ENCODE data around the gene ROR2.

- TF ChIP-seq YY1 (IDR thresholded peaks at IDR 0.05) (no peak), CTCF (IDR thresholded peaks at IDR 0.05; ENCODE audit: low read depth, low read length, missing input control) (no peak), EGR1 (IDR thresholded peaks at IDR 0.05; ENCODE audit: low read depth in 2 of 2) (no peak)
Observed at GRCh38 chr9:91720313-91720712, 229.7 kb downstream of the ROR2 start.

Data from liver (tissue), 3 donors.